HG02571 (cell line): ENCODE data around the gene TBC1D22A.

Experiments used
- ATAC-seq: cut with Tn5 transposase; IDR thresholded peaks from one replicate; pipeline ENCODE4 v1.9.1; 2021; ENCODE audit warnings: mild to moderate bottlenecking, moderate library complexity; ENCODE audit not compliant: unreplicated experiment

The TBC1D22A gene

GRCh38 chr22:47189056-47189916 is 426.8 kb downstream of the TBC1D22A start:
- no peak for ATAC-seq

- no peak for ATAC-seq
These were observed 428.0 kb downstream of the TBC1D22A start for GRCh38 chr22:47190276-47190956.

- no peak for ATAC-seq
These were observed 428.7 kb downstream of the TBC1D22A start for GRCh38 chr22:47190957-47191670.

- ATAC-seq = no peak
These were observed 429.5 kb downstream of the TBC1D22A start for GRCh38 chr22:47191671-47192650.

GRCh38 chr22:47192651-47193437 is 430.4 kb downstream of the TBC1D22A start:
- no peak for ATAC-seq

GRCh38 chr22:47193606-47194329 is 431.3 kb downstream of the TBC1D22A start:
- ATAC-seq = no peak

- no peak for ATAC-seq
These were observed 432.2 kb downstream of the TBC1D22A start for GRCh38 chr22:47194476-47195155.

GRCh38 chr22:47195156-47195483 is 432.7 kb downstream of the TBC1D22A start:
- ATAC-seq = no peak

- ATAC-seq = no peak
These were observed 433.2 kb downstream of the TBC1D22A start for GRCh38 chr22:47195484-47196165.

- no peak for ATAC-seq
These were observed 433.9 kb downstream of the TBC1D22A start for GRCh38 chr22:47196166-47196849.

- ATAC-seq = no peak
These were observed 434.7 kb downstream of the TBC1D22A start for GRCh38 chr22:47196881-47197772.

- ATAC-seq = no peak
These were observed 435.5 kb downstream of the TBC1D22A start for GRCh38 chr22:47197773-47198500.

- ATAC-seq = no peak
These were observed 436.4 kb downstream of the TBC1D22A start for GRCh38 chr22:47198801-47199251.

- ATAC-seq = no peak
These were observed 437.0 kb downstream of the TBC1D22A start for GRCh38 chr22:47199261-47199978.

GRCh38 chr22:47199979-47200272 is 437.5 kb downstream of the TBC1D22A start:
- ATAC-seq = no peak
